COLO829 (cell line): ENCODE results near the gene NCOA3.
"Not testable (repeated sequence)": the region's sequence is repeated elsewhere in the genome, so short reads cannot be mapped to it uniquely, and the experiment has no call there.

Experiments used
- DNase-seq: peaks from one replicate; pipeline ENCODE4 v3.0.0; 2012; ENCODE audit warnings: low spot score

The NCOA3 gene

DNA sequence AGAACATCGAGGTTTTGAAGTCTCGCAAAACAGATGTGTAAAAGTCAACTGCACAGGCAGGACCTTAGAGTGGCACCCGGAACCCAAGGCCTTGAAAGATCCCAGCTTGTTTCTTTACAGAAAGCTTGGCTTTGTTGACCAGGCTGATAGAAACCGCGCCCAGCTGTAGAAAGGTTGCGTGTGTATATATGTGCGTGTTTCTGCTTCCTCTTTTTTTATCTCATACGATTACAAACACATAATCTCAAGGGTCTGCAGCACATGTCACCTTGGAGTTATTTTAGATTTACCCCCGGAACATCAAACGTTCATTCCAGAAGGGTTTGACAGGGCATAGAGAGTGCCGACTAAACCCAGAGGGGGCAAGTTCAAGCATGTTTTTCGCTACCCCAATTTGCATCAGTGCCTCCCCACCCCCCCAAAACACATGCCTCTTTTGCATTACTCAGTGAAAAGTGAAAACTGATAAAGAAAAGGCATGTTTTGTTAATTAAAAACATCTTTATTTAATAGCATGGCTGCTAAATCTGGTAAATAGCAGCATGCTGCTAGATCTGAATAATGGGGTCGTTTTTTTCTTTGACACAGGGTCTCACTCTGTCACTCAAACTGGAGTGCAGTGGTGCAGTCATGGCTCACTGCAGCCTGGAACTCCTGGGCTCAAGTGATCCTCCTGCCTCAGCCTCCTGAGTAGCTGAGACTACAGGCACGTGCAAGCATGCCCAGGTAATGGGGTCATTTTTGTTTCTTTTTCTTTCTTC lies 33.2 kb upstream of the NCOA3 start:
- no peak for DNase-seq

GRCh38 chr20:47475419-47476044 lies 26.2 kb upstream of the NCOA3 start:
- DNase-seq: no peak

DNA sequence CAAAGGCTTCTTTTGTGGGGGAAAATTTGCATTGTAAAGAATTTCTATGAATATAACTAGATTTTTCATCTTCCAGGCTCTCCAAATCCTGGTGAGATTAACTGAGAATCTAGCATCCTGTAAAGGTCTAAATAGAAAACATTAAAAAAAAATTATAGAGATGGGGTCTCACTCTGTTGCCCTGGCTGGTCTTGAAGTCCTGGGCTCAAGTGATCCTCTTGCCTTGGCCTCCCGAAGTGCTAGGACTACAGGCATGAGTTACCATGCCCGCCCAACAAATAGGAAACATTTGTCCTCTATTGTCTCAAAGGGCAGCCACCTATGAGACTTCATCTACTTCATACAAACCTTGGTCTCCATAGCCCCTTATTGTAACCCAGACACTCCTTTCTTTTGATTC lies 25.2 kb upstream of the NCOA3 start:
- no peak for DNase-seq

DNA sequence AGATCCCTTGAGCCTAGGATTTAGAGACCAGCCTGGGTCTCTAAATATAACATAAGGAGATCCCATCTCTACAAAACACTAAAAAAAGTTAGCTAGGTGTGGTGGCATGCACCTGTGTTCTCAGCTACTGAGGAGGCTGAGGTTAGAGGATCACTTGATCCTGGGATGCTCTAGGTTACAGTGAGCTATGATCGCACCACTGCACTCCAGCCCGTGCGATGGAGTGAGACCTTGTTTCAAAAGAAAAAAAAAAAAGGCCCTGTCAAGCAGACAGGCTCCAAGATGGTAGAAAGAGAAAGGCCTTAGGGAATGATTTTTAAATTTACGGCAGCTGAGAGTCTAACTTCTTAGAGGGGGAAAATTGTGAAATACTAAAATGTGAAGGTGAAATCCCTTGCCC lies 22.6 kb upstream of the NCOA3 start:
- DNase-seq: no peak

DNA sequence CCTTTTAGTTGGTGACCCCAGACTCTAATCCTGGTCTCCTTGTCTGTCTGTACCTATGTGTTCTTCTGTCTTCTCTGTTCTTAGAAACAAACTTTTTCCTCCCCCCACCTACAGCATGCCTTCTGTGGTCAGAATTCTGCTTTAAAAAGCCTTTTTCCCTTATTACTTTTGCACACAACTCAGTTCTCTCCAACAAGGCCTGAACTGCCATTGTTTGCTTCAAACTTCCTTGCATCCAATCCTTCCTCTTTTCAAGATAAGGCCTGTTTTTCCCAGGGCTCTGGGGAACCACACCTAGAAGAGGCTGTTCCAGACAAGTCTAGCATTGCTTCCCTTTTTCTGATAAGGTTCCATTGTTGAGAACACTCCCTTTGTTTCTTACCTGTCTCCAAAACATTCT lies 22.2 kb upstream of the NCOA3 start:
- DNase-seq: no peak

DNA sequence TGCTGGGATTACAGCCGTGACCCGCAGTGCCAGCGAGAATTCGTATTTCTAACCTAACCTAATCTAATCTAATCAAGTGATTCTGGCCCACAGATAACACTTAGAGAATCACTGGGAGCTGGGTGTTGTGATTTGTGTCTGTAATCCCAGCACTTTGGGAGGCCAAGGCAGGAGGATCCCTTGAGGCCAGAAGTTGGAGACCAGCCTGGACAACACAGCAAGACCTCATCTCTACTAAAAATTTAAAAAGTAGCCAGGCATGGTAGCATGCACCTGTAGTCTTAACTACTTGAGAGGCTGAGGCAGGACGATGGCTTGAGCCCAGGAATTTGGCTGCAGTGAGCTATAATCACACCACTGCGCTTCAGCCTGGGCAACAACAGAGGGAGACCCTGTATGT lies 21.4 kb upstream of the NCOA3 start:
- no peak for DNase-seq

- no peak for DNase-seq
These were observed 21.0 kb upstream of the NCOA3 start for GRCh38 chr20:47480705-47481104.

DNA sequence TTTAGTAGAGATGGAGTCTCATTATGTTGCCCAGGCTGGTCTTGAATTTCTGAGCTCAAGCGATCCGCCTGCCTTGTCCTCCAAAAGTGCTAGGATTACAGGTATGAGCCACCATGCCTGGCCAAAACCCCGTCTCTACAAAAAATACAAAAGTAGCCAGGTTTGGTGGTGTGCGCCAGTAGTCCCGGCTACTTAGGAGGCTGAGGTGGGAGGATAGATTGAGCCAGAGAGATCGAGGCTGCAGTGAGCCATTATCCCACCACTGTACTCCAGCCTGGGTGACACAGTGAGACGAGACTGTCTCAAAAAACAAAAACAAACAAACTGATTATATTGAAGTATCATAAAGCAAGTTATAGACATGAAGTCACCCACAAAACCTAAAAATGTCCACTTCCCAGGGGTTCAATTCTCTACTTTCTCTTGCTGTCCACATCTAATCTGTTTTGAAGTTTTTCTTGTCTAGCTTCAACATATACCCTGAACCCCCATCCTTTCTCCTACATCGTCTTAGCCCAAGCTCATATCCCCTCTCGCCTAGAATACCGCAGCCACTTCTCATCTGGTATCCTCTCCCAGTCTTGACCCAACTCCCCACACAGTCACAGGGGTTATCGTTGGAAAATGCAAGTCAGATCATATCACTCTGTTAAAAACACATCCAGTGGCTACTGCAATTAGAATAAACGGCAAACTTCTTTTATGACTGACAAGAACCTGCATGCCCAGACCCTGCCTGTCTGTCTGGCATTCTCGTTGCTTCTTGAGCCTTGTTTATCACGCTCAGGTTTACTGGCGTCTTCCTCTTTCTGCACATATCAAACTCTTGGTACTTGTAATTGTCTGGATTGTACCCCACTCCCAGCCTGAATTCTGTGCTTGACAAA lies 20.1 kb upstream of the NCOA3 start:
- DNase-seq: no peak

- no peak for DNase-seq
These were observed 19.0 kb upstream of the NCOA3 start for GRCh38 chr20:47482705-47483104.

GRCh38 chr20:47484303-47484702 lies 17.4 kb upstream of the NCOA3 start:
- DNase-seq: no peak

GRCh38 chr20:47487175-47487917 lies 14.3 kb upstream of the NCOA3 start:
- no peak for DNase-seq

- no peak for DNase-seq
These were observed 12.2 kb upstream of the NCOA3 start for GRCh38 chr20:47489448-47489872.

DNA sequence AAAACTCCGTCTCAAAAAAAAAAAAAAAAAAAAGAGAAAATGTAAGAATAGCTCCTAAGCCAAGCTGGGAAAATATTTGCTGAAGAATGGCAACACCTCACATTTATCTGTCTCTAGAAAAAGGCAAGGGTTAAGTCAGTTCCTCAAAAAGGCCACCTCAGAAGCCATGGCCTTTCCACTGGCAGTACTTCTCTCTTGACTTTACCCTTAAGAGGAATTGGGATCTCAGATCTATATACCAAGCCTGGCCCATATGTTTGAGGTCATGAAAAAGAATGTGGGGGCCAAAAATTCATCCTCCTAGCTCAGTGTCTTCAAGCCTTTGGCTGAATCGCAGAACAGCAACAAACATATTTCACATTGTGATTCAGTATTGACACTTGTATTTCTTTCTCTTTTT lies 10.9 kb upstream of the NCOA3 start:
- no peak for DNase-seq

- no peak for DNase-seq
These were observed 9.4 kb upstream of the NCOA3 start for GRCh38 chr20:47492284-47492683.

DNA sequence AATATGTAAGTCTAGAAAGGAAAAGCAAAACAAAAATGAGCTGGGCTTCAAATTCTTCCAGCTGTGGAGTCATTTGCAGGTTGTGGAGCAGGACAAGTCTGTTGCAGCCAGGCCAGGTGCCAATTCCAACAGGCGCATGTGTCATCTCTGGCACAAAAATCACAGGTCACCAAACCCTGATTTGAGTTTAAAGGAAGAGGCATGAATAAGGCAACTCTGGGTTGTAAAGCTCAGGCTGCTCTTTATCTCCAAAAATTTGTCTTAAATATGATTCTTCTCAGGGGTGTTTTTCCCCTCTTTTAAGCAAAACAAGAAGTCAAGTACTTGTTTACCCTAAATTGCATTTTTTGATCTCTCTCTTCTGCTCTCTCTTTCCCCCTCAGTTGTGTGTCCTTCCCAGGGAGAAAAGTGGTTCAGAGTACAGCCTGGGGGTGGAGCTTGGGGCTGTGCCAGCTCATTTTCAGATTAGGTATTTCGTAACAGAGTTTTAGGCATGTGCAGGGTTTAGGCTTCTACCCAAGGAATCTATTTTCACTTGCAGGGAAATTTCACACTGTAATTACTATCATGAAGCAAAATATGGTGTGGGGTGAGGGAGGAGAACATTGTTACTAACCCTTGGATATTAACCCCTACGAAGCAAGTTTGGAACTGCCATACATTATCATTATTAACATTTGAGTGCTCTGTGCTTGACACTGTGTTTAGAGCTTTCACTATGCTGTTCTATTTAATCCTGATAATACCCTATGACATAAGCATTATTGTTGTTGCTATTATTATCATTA lies 8.3 kb upstream of the NCOA3 start:
- DNase-seq: peak; percentile 62

DNA sequence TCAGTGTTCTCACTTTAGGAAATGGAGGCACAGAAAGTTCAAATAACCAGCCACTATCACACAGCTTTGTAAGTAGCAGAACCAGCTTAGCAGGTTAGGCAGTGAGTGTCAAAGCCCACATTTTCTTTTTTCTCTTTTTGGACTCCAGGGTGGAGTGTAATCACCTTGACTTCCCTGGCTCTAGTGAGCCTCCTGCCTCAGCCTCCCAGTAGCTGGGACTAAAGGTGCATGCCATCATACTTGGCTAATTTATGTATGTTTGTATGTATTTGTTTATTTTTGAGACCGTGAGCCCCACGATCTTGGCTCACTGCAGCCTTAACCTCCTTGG lies 7.8 kb upstream of the NCOA3 start:
- DNase-seq: no peak

DNA sequence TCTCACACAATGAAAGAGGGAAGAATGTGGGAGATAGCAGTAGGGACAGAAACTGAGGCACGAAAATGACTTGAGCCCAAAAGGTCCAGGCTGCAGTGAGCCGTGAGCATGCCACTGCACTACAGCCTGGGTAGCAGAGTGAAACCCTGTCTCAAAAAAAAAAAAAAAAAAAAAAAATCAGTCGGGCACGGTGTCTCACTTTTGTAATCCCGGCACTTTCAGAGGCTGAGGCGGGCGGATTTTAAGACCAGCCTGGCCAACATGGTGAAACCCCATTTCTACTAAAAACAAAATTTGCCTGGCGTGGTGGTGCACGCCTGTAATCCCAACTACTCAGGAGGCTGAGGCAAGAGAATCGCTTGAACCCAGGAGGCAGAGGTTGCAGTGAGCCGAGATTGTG lies 7.1 kb upstream of the NCOA3 start:
- not testable (repeated sequence) for DNase-seq

DNA sequence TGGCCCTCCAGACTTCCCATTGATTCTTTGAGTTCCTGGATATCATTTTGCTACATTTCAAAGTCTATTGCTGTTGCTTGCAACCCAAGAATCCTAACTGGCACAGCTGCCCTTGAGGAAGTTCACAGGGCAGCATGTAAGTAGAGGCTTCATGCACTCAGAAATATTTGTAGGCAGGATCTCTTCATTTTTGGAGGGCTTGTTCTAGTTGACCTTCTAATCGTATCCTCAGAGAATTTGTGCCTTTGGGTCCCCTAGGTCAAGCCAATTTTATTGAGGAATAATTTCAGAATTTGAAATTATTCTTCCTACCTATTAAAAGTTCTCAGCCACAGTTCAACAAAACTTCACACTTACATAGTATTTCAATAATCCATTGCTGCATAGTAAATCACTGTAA lies 5.6 kb upstream of the NCOA3 start:
- no peak for DNase-seq

GRCh38 chr20:47498606-47499005 lies 3.1 kb upstream of the NCOA3 start:
- no peak for DNase-seq

DNA sequence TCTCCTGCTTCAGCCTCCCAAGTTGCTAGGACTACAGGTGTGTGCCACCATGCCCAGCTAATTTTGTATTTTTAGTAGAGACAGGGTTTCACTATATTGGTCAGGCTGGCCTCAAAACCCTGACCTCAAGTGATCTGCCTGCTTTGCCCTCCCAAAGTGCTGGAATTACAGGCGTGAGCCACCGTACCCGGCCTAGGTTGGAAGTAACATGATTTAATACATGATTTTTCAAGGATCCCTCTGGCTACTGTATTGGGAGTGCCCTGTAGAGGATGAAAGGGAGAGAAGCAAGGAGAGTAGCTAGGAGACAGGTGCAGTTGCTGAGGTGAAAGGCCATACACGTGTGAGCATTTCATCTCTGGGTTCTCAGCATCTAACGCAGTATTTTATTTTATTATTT lies 2.6 kb upstream of the NCOA3 start:
- no peak for DNase-seq

DNA sequence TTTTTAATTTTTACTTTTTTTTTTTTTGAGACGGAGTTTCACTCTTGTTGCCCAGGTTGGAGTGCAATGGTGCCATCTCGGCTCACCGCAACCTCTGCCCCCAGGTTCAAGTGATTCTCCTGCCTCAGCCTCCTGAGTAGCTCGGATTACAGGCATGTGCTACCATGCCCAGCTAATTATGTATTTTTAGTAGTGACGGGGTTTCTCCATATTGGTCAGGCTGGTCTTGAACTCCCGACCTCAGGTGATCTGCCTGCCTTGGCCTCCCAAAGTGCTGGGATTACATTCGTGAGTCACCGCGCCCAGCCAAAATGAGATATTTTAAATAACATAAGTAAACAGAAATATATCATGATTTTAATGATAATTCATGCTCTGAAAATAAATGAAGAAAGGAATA lies 1.6 kb upstream of the NCOA3 start:
- DNase-seq: not testable (repeated sequence)

- no peak for DNase-seq
These were observed 1.1 kb upstream of the NCOA3 start for GRCh38 chr20:47500554-47500953.
